Measurements from ENCODE around the gene PNKP. TPM values are rescaled to one million over a fixed set of nuclear protein-coding genes. Genes with fewer than 3 reads are reported as not detected.

PNKP gene
- polyA plus RNA-seq, 1 donor from 2014 or later = 56.3 TPM

- no peaks in the 10 kb centered on the region for H3K27me3 Mint-ChIP-seq
- H3K4me3 Mint-ChIP-seq = peak overlapping the region; percentile 85 to 95 (median 93)
- H3K4me1 Mint-ChIP-seq = peaks cover 13 to 31% (median 22%) of the 10 kb centered on the region in 3 donors
- H3K9me3 Mint-ChIP-seq = peaks cover 0 to 3% (median 0%) of the 10 kb centered on the region in 3 donors
- peaks cover 2% of the 10 kb centered on the region for H3K36me3 Mint-ChIP-seq
- H3K27ac Mint-ChIP-seq = peak overlapping the region; percentile 67 to 89 (median 71)
These were observed 14.7 kb downstream of the PNKP start for GRCh38 chr19:49852631-49853126.

- peak overlapping the region; percentile 85 to 95 (median 93) for H3K4me3 Mint-ChIP-seq
- H3K9me3 Mint-ChIP-seq = peaks cover 0 to 3% (median 0%) of the 10 kb centered on the region in 3 donors
- H3K27me3 Mint-ChIP-seq = no peaks in the 10 kb centered on the region
- peaks cover 13 to 31% (median 22%) of the 10 kb centered on the region in 3 donors for H3K4me1 Mint-ChIP-seq
- H3K27ac Mint-ChIP-seq = peak overlapping the region; percentile 67 to 89 (median 71)
- H3K36me3 Mint-ChIP-seq = peaks cover 2% of the 10 kb centered on the region
These were observed 15.7 kb downstream of the PNKP start for GRCh38 chr19:49851456-49852259.

GRCh38 chr19:49850487-49851342 lies 16.7 kb downstream of the PNKP start, which contains the start of gene PTOV1:
TSS of gene PTOV1 (plus strand) at chr19:49851159.
- H3K36me3 Mint-ChIP-seq = peaks cover 2% of the 10 kb centered on the region

GRCh38 chr19:49850221-49850486 lies 17.2 kb downstream of the PNKP start:
- H3K36me3 Mint-ChIP-seq = no peaks in the 10 kb centered on the region
- peak overlapping the region; percentile 92 to 98 (median 97) for H3K4me3 Mint-ChIP-seq
- H3K27ac Mint-ChIP-seq = peak overlapping the region; percentile 92 to 99 (median 96)
- no peaks in the 10 kb centered on the region for H3K27me3 Mint-ChIP-seq
- peaks cover 18 to 35% (median 22%) of the 10 kb centered on the region in 3 donors for H3K4me1 Mint-ChIP-seq
- H3K9me3 Mint-ChIP-seq = peaks cover 0 to 3% (median 0%) of the 10 kb centered on the region in 3 donors

More at GRCh38 chr19:49850487-49851342, 16.7 kb downstream of the PNKP start, which contains the start of gene PTOV1:
- Mint-ChIP-seq H3K27me3 (no peaks in the 10 kb centered on the region), H3K27ac (peak within 1 kb of the TSS; percentile 92 to 99 (median 96)), H3K4me1 (peaks cover 13 to 31% (median 22%) of the 10 kb centered on the region in 3 donors), H3K9me3 (peaks cover 0 to 3% (median 0%) of the 10 kb centered on the region in 3 donors), H3K4me3 (peak within 1 kb of the TSS; percentile 92 to 98 (median 97))

GRCh38 chr19:49849433-49850220 lies 17.7 kb downstream of the PNKP start:
- H3K4me3 Mint-ChIP-seq = peak overlapping the region; percentile 77 to 97 (median 94)
- H3K9me3 Mint-ChIP-seq = peaks cover 0 to 3% (median 0%) of the 10 kb centered on the region in 3 donors
- H3K27ac Mint-ChIP-seq = peak overlapping the region in 2 of 3 donors; percentile 96 to 99
- no peaks in the 10 kb centered on the region for H3K27me3 Mint-ChIP-seq
- H3K36me3 Mint-ChIP-seq = no peaks in the 10 kb centered on the region
- H3K4me1 Mint-ChIP-seq = peaks cover 23 to 39% (median 26%) of the 10 kb centered on the region in 3 donors

GRCh38 chr19:49848938-49849337 lies 18.4 kb downstream of the PNKP start:
- Mint-ChIP-seq H3K4me1 (peaks cover 24 to 43% (median 31%) of the 10 kb centered on the region in 3 donors), H3K27me3 (no peaks in the 10 kb centered on the region), H3K4me3 (peak overlapping the region in 3 of 4 donors; percentile 72 to 97 (median 77)), H3K36me3 (no peaks in the 10 kb centered on the region), H3K27ac (peak overlapping the region in 2 of 3 donors; percentile 82 to 90), H3K9me3 (peaks cover 0 to 3% (median 0%) of the 10 kb centered on the region in 3 donors)

GRCh38 chr19:49847731-49848696 lies 19.4 kb downstream of the PNKP start:
- Mint-ChIP-seq H3K9me3 (peaks cover 0 to 3% (median 0%) of the 10 kb centered on the region in 3 donors), H3K4me1 (peaks cover 25 to 43% (median 38%) of the 10 kb centered on the region in 3 donors), H3K4me3 (peak overlapping the region in 3 of 4 donors; percentile 4 to 97 (median 39)), H3K27me3 (no peaks in the 10 kb centered on the region), H3K36me3 (no peaks in the 10 kb centered on the region), H3K27ac (peak overlapping the region in 1 of 3 donors; percentile 82)

- Mint-ChIP-seq H3K4me1 (peaks cover 18 to 41% (median 28%) of the 10 kb centered on the region in 3 donors), H3K9me3 (peaks cover 0 to 3% (median 0%) of the 10 kb centered on the region in 3 donors), H3K27ac (peak overlapping the region in 1 of 3 donors; percentile 58), H3K27me3 (no peaks in the 10 kb centered on the region), H3K36me3 (no peaks in the 10 kb centered on the region), H3K4me3 (peak overlapping the region in 1 of 4 donors; percentile 27)
These were observed 21.0 kb downstream of the PNKP start for GRCh38 chr19:49846408-49846807.

- H3K4me3 Mint-ChIP-seq = peak overlapping the region in 3 of 4 donors; percentile 12 to 91 (median 20)
- peaks cover 0 to 3% (median 0%) of the 10 kb centered on the region in 3 donors for H3K9me3 Mint-ChIP-seq
- H3K27me3 Mint-ChIP-seq = no peaks in the 10 kb centered on the region
- peaks cover 20 to 41% (median 28%) of the 10 kb centered on the region in 3 donors for H3K4me1 Mint-ChIP-seq
- H3K27ac Mint-ChIP-seq = peak overlapping the region in 1 of 3 donors; percentile 59
- peaks cover 1% of the 10 kb centered on the region for H3K36me3 Mint-ChIP-seq
These were observed 22.0 kb downstream of the PNKP start for GRCh38 chr19:49845414-49845813.

GRCh38 chr19:49844138-49845095 lies 23.0 kb downstream of the PNKP start:
- H3K4me1 Mint-ChIP-seq = peaks cover 22 to 35% (median 22%) of the 10 kb centered on the region in 3 donors

GRCh38 chr19:49843265-49843664 lies 24.1 kb downstream of the PNKP start:
- H3K4me1 Mint-ChIP-seq = peaks cover 19 to 27% (median 22%) of the 10 kb centered on the region in 3 donors
- H3K36me3 Mint-ChIP-seq = peaks cover 12% of the 10 kb centered on the region
- no peaks in the 10 kb centered on the region for H3K9me3 Mint-ChIP-seq
- H3K27ac Mint-ChIP-seq = peak overlapping the region; percentile 59 to 94 (median 93)
- H3K27me3 Mint-ChIP-seq = no peaks in the 10 kb centered on the region
- H3K4me3 Mint-ChIP-seq = peak overlapping the region; percentile 20 to 93 (median 84)

More at GRCh38 chr19:49844138-49845095, 23.0 kb downstream of the PNKP start:
- peaks cover 0 to 3% (median 0%) of the 10 kb centered on the region in 3 donors for H3K9me3 Mint-ChIP-seq
- H3K4me3 Mint-ChIP-seq = peak overlapping the region; percentile 20 to 91 (median 79)
- H3K36me3 Mint-ChIP-seq = peaks cover 6% of the 10 kb centered on the region
- H3K27ac Mint-ChIP-seq = peak overlapping the region; percentile 27 to 94 (median 59)
- no peaks in the 10 kb centered on the region for H3K27me3 Mint-ChIP-seq

GRCh38 chr19:49840736-49841249 lies 26.6 kb downstream of the PNKP start:
- H3K27me3 Mint-ChIP-seq = no peaks in the 10 kb centered on the region
- H3K4me1 Mint-ChIP-seq = peaks cover 16 to 23% (median 22%) of the 10 kb centered on the region in 3 donors
- H3K4me3 Mint-ChIP-seq = peak overlapping the region in 1 of 4 donors; percentile 60
- H3K36me3 Mint-ChIP-seq = peaks cover 13% of the 10 kb centered on the region
- no peak overlapping the region for H3K27ac Mint-ChIP-seq
- H3K9me3 Mint-ChIP-seq = no peaks in the 10 kb centered on the region
